ENCODE data around the gene DPP7.

DNA sequence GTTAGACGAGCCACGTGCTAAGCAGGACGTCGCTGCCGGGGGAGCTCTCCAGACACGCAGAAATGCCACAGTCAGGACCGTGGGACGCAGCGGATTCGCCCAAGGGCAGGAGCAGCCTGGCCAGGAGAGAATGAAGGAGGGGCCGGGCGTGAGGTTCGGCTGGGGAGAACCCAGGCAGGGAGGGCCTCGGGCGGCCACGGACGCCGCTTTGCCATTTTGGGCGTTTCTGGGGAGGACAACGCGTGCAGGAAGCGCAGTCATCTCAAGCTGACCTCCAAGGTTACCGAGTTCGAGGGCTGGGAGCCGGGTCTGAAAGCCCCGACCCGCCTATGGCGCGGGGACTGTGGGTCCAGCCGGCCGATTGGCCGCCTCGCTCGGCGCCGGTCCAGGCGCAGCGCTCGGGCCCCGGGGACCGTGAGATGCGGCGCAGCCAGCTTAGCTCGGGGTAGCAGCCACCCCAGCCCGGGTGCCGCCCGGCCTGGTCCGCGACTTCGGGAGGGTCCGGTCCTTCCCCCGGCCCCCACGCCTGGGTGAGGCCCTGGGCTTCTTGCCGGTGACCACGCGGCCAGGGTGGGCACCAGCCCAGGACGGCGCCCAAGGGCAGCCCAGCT, 28.5 kb downstream of the DPP7 start:
- TF ChIP-seq, protein P1, sequence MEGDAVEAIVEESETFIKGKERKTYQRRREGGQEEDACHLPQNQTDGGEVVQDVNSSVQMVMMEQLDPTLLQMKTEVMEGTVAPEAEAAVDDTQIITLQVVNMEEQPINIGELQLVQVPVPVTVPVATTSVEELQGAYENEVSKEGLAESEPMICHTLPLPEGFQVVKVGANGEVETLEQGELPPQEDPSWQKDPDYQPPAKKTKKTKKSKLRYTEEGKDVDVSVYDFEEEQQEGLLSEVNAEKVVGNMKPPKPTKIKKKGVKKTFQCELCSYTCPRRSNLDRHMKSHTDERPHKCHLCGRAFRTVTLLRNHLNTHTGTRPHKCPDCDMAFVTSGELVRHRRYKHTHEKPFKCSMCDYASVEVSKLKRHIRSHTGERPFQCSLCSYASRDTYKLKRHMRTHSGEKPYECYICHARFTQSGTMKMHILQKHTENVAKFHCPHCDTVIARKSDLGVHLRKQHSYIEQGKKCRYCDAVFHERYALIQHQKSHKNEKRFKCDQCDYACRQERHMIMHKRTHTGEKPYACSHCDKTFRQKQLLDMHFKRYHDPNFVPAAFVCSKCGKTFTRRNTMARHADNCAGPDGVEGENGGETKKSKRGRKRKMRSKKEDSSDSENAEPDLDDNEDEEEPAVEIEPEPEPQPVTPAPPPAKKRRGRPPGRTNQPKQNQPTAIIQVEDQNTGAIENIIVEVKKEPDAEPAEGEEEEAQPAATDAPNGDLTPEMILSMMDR (IDR thresholded peaks at IDR 0.05): no peak
- TF ChIP-seq POLR2A (IDR thresholded peaks at IDR 0.05): no peak
